ENCODE measurements around the gene VDAC1. TPM values are rescaled to one million over a fixed set of nuclear protein-coding genes. Genes with fewer than 3 reads are reported as not detected.

VDAC1 gene
- total and polyA plus RNA-seq, 10 of the 15 experiments (the other 5 are each of a cell fraction or from before 2014, with no cell fraction given) = 245 to 488 (median 349) TPM

- POLR2A ChIA-PET = interaction anchor here (0.6 to 2.0 kb wide), 8 partner anchors 12 to 85 kb away, joined by 3 to 13 read pairs (median 6); no protein-coding TSS in a partner anchor
- H3K9me3 ChIP-seq (replicated peaks; ENCODE audit: control insufficient read depth, insufficient read depth, low read length) = no peaks in the 10 kb centered on the region
- peak; percentile 89 for ATAC-seq
- no peak overlapping the region for H3K27ac ChIP-seq (ENCODE audit: control insufficient read depth, insufficient read depth)
- H3K4me3 ChIP-seq = no peak overlapping the region
- RAD21 ChIA-PET (ENCODE audit: unreplicated experiment) = interaction anchor here (0.7 to 3.1 kb wide), 11 partner anchors 9 to 740 kb away, joined by 3 to 27 read pairs (median 4); no protein-coding TSS in a partner anchor
- H4K20me1 ChIP-seq (ENCODE audit: control insufficient read depth, insufficient read depth) = no peaks in the 10 kb centered on the region
- no TSS peak for BruUV-seq (replicated peaks)
- no peaks in the 10 kb centered on the region for H3K79me2 ChIP-seq (ENCODE audit: control insufficient read depth, insufficient read depth, low read length)
- H3K9ac ChIP-seq (ENCODE audit: control insufficient read depth, insufficient read depth, low read length) = no peak overlapping the region
- intact Hi-C loops (cut with micrococcal nuclease; ENCODE audit: unreplicated experiment) = no loop called here
- in situ Hi-C loops (cut with MboI) = no loop called here
- FAIRE-seq = peak; percentile 47
- CTCF ChIA-PET = interaction anchor here (0.6 to 5.2 kb wide), 9 partner anchors 9 to 950 kb away, joined by 3 to 56 read pairs (median 5); no protein-coding TSS in a partner anchor
- H3K27me3 ChIP-seq (replicated peaks in 1 of 2; ENCODE audit: control insufficient read depth in 2 of 2, insufficient read depth in 2 of 2, low read length in 1 of 2) = no peaks in the 10 kb centered on the region
- SMC1A ChIA-PET (ENCODE audit: uncharacterized antibody, unreplicated experiment) = interaction anchor here (0.6 to 6.1 kb wide), 8 partner anchors 11 to 885 kb away, joined by 3 to 42 read pairs (median 4); no protein-coding TSS in a partner anchor
- 36% methylated on average over 5 of the region's 5 CpGs for WGBS (ENCODE audit: insufficient coverage, insufficient replicate concordance, low lambda C conversion rate, missing lambda C conversion rate)
- H2AFZ ChIP-seq (ENCODE audit: control insufficient read depth, low read depth, low read length) = no peak overlapping the region; the same call in 1 of the 2 replicates
- H3K4me1 ChIP-seq (ENCODE audit: control insufficient read depth, insufficient read depth, low read length) = peaks cover 11% of the 10 kb centered on the region
- H3K4me2 ChIP-seq (ENCODE audit: control insufficient read depth, insufficient read depth) = no peak overlapping the region
- H3K36me3 ChIP-seq (ENCODE audit: control insufficient read depth in 2 of 2, insufficient read depth in 2 of 2, low read length in 1 of 2) = no peaks in the 10 kb centered on the region
- DNase-seq (ENCODE audit: low read depth, low spot score) = no peak
- TF ChIP-seq MEF2B (IDR thresholded peaks at IDR 0.05; ENCODE audit: partially characterized antibody, poor library complexity, severe bottlenecking) (peak; percentile 27), BMI1 (IDR thresholded peaks at IDR 0.05; ENCODE audit: borderline replicate concordance) (no peak), BACH1 (IDR thresholded peaks at IDR 0.05; ENCODE audit: borderline replicate concordance) (no peak), DPF2 (IDR thresholded peaks at IDR 0.05) (peak; percentile 64), ATF7 (IDR thresholded peaks at IDR 0.05; ENCODE audit: low read depth) (peak; percentile 61; the same call in 1 of the 2 replicates), IKZF2 (IDR thresholded peaks at IDR 0.05) (peak; percentile 73 to 75), ZZZ3 (IDR thresholded peaks at IDR 0.05; ENCODE audit: control insufficient read depth, insufficient read length, low read depth) (no peak), MEF2A (IDR thresholded peaks at IDR 0.05; ENCODE audit: insufficient read depth, low read depth, low read length) (no peak), CREB1 (IDR thresholded peaks at IDR 0.05; ENCODE audit: low read depth) (no peak), MTA2 (IDR thresholded peaks at IDR 0.05; ENCODE audit: low read depth) (peak; percentile 98), REST (IDR thresholded peaks at IDR 0.05; ENCODE audit: low read depth, low read length) (no peak), FOXK2 (IDR thresholded peaks at IDR 0.05) (no peak), MYB (IDR thresholded peaks at IDR 0.05; ENCODE audit: borderline replicate concordance, low read depth, low read length) (no peak), SUPT20H (IDR thresholded peaks at IDR 0.05; ENCODE audit: borderline replicate concordance, control insufficient read depth, low read depth, low read length) (no peak), CBX5 (IDR thresholded peaks at IDR 0.05; ENCODE audit: low read depth) (no peak), JUNB (IDR thresholded peaks at IDR 0.05) (no peak), IKZF1 (conservative IDR thresholded peaks at IDR 0.05) (peak; percentile 64), CBX3 (IDR thresholded peaks at IDR 0.05; ENCODE audit: borderline replicate concordance, low read depth) (no peak)
- TF ChIP-seq, protein P1, sequence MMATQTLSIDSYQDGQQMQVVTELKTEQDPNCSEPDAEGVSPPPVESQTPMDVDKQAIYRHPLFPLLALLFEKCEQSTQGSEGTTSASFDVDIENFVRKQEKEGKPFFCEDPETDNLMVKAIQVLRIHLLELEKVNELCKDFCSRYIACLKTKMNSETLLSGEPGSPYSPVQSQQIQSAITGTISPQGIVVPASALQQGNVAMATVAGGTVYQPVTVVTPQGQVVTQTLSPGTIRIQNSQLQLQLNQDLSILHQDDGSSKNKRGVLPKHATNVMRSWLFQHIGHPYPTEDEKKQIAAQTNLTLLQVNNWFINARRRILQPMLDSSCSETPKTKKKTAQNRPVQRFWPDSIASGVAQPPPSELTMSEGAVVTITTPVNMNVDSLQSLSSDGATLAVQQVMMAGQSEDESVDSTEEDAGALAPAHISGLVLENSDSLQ (IDR thresholded peaks at IDR 0.05) = no peak
These were observed 49.1 kb upstream of the VDAC1 start for GRCh38 chr5:134053840-134054338.
